HepG2 (cell line): ENCODE results near the gene FAM169A. TPM values are rescaled to one million over a fixed set of nuclear protein-coding genes. Genes with fewer than 3 reads are reported as not detected.

Experiments
- ATAC-seq: fragments of 200-7000 bp; cut with Tn5 transposase; 3 replicates; pipeline ENCODE4 v1.9.1; 2020; ENCODE audit warnings: mild to moderate bottlenecking, moderate library complexity
- BruUV-seq: library from RNA; stranded (reverse); fragments of 400-500 nt; replicated peaks from 2 replicates; lab custom pipeline; 2021; lab: Mats Ljungman, UMichigan
- CTCF ChIA-PET: fragments of 300-600 bp; formaldehyde crosslinking; extraction: SDS; loops from one replicate; lab custom pipeline; 2021; ENCODE audit warnings: low total read pairs, inconsistent platforms, low intra/inter-chr PET ratio; lab: Yijun Ruan, JAX
- POLR2A ChIA-PET: fragments of 350-600 bp; sonication (Branson Sonifier 250); formaldehyde crosslinking; loops from one replicate; lab custom pipeline; 2020; ENCODE audit warnings: antibody characterized with exemption, inconsistent platforms; lab: Yijun Ruan, JAX
- DNase-seq: peaks from one replicate; pipeline ENCODE4 v3.0.0-alpha.2; 2015; ENCODE audit warnings: low spot score
- FAIRE-seq: peaks from 3 replicates; lab custom pipeline; 2011; peaks lifted over from hg19 to GRCh38; lab: Jason Lieb, UNC
- H2AFZ ChIP-seq: one replicate; pipeline ENCODE4 v1.6.1; 2011; ENCODE audit warnings: low read length, inconsistent platforms
- H3K27ac ChIP-seq: fragments of 300-600 bp; 3 replicates; pipeline ENCODE4 v1.8.0; 2011; ENCODE audit warnings: mixed run types, mild to moderate bottlenecking, mixed read lengths, low read length, inconsistent platforms; ENCODE audit not compliant: insufficient read depth; ENCODE audit errors: extremely low read length
- H3K27me3 ChIP-seq, 2 experiments: fragments of 200-600 bp in 1 of 2; 2 replicates in 1 of 2; 3 replicates in 1 of 2; pipeline versions ENCODE4 v1.6.0 to v1.8.0; 2011; ENCODE audit warnings: low read length in 2 of 2, mild to moderate bottlenecking in 2 of 2, moderate library complexity in 2 of 2, inconsistent platforms in 1 of 2; ENCODE audit not compliant: insufficient read depth in 2 of 2, control insufficient read depth in 1 of 2
- H3K36me3 ChIP-seq, 2 experiments: fragments of 200-600 bp in 1 of 2; replicated peaks in 1 of 2; 2 replicates in 1 of 2; 3 replicates in 1 of 2; pipeline versions ENCODE4 v1.5.1 to v1.8.0; 2011; ENCODE audit warnings: low read length in 2 of 2, inconsistent platforms in 1 of 2; ENCODE audit not compliant: insufficient read depth in 2 of 2, control insufficient read depth in 1 of 2
- H3K4me1 ChIP-seq: 2 replicates; pipeline ENCODE4 v1.5.1; 2012; ENCODE audit warnings: low read length, inconsistent platforms; ENCODE audit not compliant: insufficient read depth
- H3K4me2 ChIP-seq: 2 replicates; pipeline ENCODE4 v1.6.0; 2011; ENCODE audit warnings: low read depth, low read length, inconsistent platforms
- H3K4me3 ChIP-seq, 3 experiments: fragments of 200-600 bp in 1 of 3; sonication (generic), shearing (Covaris generic) in 1 of 3; replicated peaks in 1 of 3; 2 replicates each; pipeline ENCODE4 v1.5.1; 2011 to 2016; ENCODE audit warnings: low read length in 3 of 3, inconsistent platforms in 2 of 3, low read depth in 2 of 3, mild to moderate bottlenecking in 2 of 3, control low read depth in 1 of 3, mixed read lengths in 1 of 3; ENCODE audit not compliant: insufficient read depth in 1 of 3
- H3K79me2 ChIP-seq: one replicate; pipeline ENCODE4 v1.6.1; 2011; ENCODE audit warnings: low read length, inconsistent platforms; ENCODE audit not compliant: insufficient read depth
- H3K9ac ChIP-seq: 2 replicates; pipeline ENCODE4 v1.6.0; 2011; ENCODE audit warnings: mild to moderate bottlenecking, low read depth, low read length, inconsistent platforms; ENCODE audit not compliant: insufficient read depth
- H3K9me3 ChIP-seq: 2 replicates; pipeline ENCODE4 v1.5.1; 2012; ENCODE audit warnings: mild to moderate bottlenecking, low read length
- H4K20me1 ChIP-seq: 2 replicates; pipeline ENCODE4 v1.6.0; 2011; ENCODE audit warnings: inconsistent platforms, mild to moderate bottlenecking, low read length, moderate library complexity; ENCODE audit not compliant: insufficient read depth
- BCL6 ChIP-seq: IDR thresholded peaks from 2 replicates; pipeline ENCODE4 v1.6.1; 2016; ENCODE audit warnings: missing genetic modification reagents, missing compliant biosample characterization
- HNF4A ChIP-seq: sonication (generic); formaldehyde crosslinking; IDR thresholded peaks from 2 replicates; pipeline ENCODE4 v1.4.0; 2020; ENCODE audit warnings: missing genetic modification reagents
- HNF4G ChIP-seq, 2 experiments: sonication (generic) in 1 of 2; formaldehyde crosslinking in 1 of 2; IDR thresholded peaks; 2 replicates each; pipeline versions ENCODE4 v1.4.0 to v1.6.1; 2011 to 2020; ENCODE audit warnings: borderline replicate concordance in 2 of 2, low read depth in 2 of 2, mild to moderate bottlenecking in 2 of 2, low read length in 1 of 2, missing genetic modification reagents in 1 of 2, moderate library complexity in 1 of 2
- KDM2A ChIP-seq: sonication (generic); formaldehyde crosslinking; IDR thresholded peaks from 2 replicates; pipeline ENCODE4 v1.4.0; 2020; ENCODE audit warnings: low read depth, missing genetic modification reagents, borderline replicate concordance
- KMT2B ChIP-seq: IDR thresholded peaks from 2 replicates; pipeline ENCODE4 v1.6.1; 2016; ENCODE audit warnings: missing genetic modification reagents, missing compliant biosample characterization
- MLLT10 ChIP-seq: sonication (generic); formaldehyde crosslinking; IDR thresholded peaks from 2 replicates; pipeline ENCODE4 v1.4.0; 2020; ENCODE audit warnings: missing genetic modification reagents
- U2AF2 ChIP-seq: fragments of 200-400 bp; formaldehyde crosslinking; IDR thresholded peaks from 2 replicates; pipeline ENCODE4 v1.6.1; 2017; ENCODE audit warnings: low read depth, mild to moderate bottlenecking, low read length
- ZNF431 ChIP-seq: sonication (generic); formaldehyde crosslinking; IDR thresholded peaks from 2 replicates; pipeline ENCODE4 v1.9.0; 2022; ENCODE audit warnings: missing genetic modification reagents, low read depth, mild to moderate bottlenecking, borderline replicate concordance
- WGBS: methylation state at CpG from one replicate; pipeline ENCODE4 v1.1.6; 2017; ENCODE audit warnings: low lambda C conversion rate; 5-methylcytosine and 5-hydroxymethylcytosine counted together
- in situ Hi-C: cut with HindIII; loops from 2 replicates; pipeline ENCODE4 v1.10.0; 2017; ENCODE audit warnings: low pct_unique_long_range_greater_than_20kb; ENCODE audit not compliant: extremely low pct_ligation_motif_present
- intact Hi-C: fragments of 100-400 bp; cut with micrococcal nuclease; formaldehyde crosslinking; loops from one replicate; pipeline ENCODE4 v1.10.0; 2022; ENCODE audit not compliant: unreplicated experiment
- polyA plus RNA-seq, 8 experiments: library from polyadenylated mRNA; depleted of rRNA in 3 of 8; stranded (reverse) in 7 of 8; unstranded in 1 of 8; fragments of >200 nt; fragmentation: Illumina TruSeq in 4 of 8; extraction: Trizol in 4 of 8; gene quantifications; 2 replicates each; pipeline versions ENCODE4 v1.2.1 to v1.2.3, GENCODE V29; 2011 to 2016; ENCODE audit warnings: low read depth in 4 of 8, missing spikeins in 1 of 8, mixed read lengths in 1 of 8; ENCODE audit not compliant: insufficient read depth in 1 of 8
- total RNA-seq, 5 experiments: library from RNA; depleted of rRNA; stranded (reverse); fragments of >200 nt; fragmentation: Illumina TruSeq; extraction: Trizol; gene quantifications; 2 replicates each; pipeline ENCODE4 v1.2.3, GENCODE V29; 2016; ENCODE audit warnings: low read depth in 1 of 5
- TF ChIP-seq, protein P1 (sequence below): sonication (generic); formaldehyde crosslinking; IDR thresholded peaks from 2 replicates; pipeline ENCODE4 v1.4.0; 2020; ENCODE audit warnings: missing genetic modification reagents, mild to moderate bottlenecking, borderline replicate concordance
- TF ChIP-seq, protein P2 (sequence below): sonication (generic); formaldehyde crosslinking; IDR thresholded peaks from 2 replicates; pipeline ENCODE4 v1.4.0; 2020; ENCODE audit warnings: mild to moderate bottlenecking, missing genetic modification reagents

Gene FAM169A
- total and polyA plus RNA-seq, 2 of the 13 experiments (the other 11 are each of a cell fraction or from before 2014, with no cell fraction given), result 21.1 to 110 TPM

DNA sequence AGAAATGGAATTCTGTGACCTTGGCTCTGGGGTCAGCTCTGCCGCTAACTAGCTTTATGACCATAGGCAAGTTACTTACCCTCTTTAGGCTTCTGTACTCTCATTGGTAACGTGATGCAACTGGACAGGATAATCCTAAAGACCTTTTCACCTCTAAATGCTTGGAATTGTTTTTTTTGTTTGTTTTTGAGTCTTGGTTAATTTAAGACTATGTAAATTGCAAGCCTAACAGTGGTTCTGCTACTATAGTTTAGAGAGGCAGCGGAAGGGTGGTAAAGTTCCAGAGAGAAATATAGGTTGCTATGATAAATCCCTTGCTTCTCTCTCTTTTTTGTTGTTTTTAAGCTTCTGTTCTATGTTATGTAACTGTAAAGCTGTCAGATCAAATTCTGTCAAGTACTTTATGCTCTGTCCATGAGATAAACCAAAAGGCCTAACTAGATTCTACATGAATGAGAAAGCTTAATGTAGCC, 17.6 kb downstream of the FAM169A start (continued):
- TF ChIP-seq, protein P1, sequence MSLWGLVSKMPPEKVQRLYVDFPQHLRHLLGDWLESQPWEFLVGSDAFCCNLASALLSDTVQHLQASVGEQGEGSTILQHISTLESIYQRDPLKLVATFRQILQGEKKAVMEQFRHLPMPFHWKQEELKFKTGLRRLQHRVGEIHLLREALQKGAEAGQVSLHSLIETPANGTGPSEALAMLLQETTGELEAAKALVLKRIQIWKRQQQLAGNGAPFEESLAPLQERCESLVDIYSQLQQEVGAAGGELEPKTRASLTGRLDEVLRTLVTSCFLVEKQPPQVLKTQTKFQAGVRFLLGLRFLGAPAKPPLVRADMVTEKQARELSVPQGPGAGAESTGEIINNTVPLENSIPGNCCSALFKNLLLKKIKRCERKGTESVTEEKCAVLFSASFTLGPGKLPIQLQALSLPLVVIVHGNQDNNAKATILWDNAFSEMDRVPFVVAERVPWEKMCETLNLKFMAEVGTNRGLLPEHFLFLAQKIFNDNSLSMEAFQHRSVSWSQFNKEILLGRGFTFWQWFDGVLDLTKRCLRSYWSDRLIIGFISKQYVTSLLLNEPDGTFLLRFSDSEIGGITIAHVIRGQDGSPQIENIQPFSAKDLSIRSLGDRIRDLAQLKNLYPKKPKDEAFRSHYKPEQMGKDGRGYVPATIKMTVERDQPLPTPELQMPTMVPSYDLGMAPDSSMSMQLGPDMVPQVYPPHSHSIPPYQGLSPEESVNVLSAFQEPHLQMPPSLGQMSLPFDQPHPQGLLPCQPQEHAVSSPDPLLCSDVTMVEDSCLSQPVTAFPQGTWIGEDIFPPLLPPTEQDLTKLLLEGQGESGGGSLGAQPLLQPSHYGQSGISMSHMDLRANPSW, result no peak
- TF ChIP-seq HNF4A (CRISPR knock-in tag), result peak; percentile 52
- peak; percentile 69 for TF ChIP-seq BCL6 (CRISPR knock-in tag)

DNA sequence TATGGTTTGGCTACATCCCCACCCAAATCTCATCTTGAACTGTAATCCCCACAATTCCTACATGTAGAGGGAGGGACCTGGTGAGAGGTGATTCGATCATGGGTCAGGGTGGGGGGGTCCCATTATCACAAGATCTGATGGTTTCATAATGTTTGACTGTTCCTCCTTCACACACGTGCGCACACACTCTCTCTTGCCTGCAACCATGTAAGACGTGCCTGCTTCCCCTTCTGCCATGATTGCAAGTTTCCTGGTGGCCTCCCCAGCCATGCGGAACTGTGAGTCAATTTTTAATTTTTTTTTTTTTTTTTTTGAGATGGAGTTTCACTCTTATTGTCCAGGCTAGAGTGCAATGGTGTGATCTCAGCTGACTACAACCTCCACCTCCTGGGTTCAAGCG, 27.0 kb downstream of the FAM169A start:
- BruUV-seq, result no TSS peak
- Histone ChIP-seq H3K79me2 (peaks cover 42% of the 10 kb centered on the region), H3K27ac (no peak overlapping the region), H3K4me1 (peaks cover 50% of the 10 kb centered on the region), H3K4me2 (no peak overlapping the region), H3K9ac (no peak overlapping the region), H3K36me3 (peaks cover 7 to 49% of the 10 kb centered on the region in 2 experiments), H3K9me3 (no peaks in the 10 kb centered on the region), H3K4me3 (no peak overlapping the region), H2AFZ (no peak overlapping the region), H4K20me1 (peaks cover 6% of the 10 kb centered on the region; the same call in 1 of the 2 replicates), H3K27me3 (no peaks in the 10 kb centered on the region)
- ATAC-seq (no peak), FAIRE-seq (no peak), DNase-seq (no peak)
- intact Hi-C loops, result no loop called here
- 96% methylated on average over 6 of the region's 6 CpGs for WGBS
- POLR2A ChIA-PET, result no interaction called here
- CTCF ChIA-PET, result no interaction called here
- in situ Hi-C loops, result no loop called here
- TF ChIP-seq HNF4G (IDR thresholded peaks at IDR 0.05; ENCODE audit: borderline replicate concordance, low read depth, low read length) (no peak), HNF4G (CRISPR knock-in tag; IDR thresholded peaks at IDR 0.05; ENCODE audit: borderline replicate concordance, low read depth) (no peak), ZNF431 (CRISPR knock-in tag) (no peak), KDM2A (CRISPR knock-in tag) (no peak), MLLT10 (CRISPR knock-in tag) (no peak), KMT2B (CRISPR knock-in tag) (no peak), U2AF2 (no peak)
- TF ChIP-seq, protein P2, sequence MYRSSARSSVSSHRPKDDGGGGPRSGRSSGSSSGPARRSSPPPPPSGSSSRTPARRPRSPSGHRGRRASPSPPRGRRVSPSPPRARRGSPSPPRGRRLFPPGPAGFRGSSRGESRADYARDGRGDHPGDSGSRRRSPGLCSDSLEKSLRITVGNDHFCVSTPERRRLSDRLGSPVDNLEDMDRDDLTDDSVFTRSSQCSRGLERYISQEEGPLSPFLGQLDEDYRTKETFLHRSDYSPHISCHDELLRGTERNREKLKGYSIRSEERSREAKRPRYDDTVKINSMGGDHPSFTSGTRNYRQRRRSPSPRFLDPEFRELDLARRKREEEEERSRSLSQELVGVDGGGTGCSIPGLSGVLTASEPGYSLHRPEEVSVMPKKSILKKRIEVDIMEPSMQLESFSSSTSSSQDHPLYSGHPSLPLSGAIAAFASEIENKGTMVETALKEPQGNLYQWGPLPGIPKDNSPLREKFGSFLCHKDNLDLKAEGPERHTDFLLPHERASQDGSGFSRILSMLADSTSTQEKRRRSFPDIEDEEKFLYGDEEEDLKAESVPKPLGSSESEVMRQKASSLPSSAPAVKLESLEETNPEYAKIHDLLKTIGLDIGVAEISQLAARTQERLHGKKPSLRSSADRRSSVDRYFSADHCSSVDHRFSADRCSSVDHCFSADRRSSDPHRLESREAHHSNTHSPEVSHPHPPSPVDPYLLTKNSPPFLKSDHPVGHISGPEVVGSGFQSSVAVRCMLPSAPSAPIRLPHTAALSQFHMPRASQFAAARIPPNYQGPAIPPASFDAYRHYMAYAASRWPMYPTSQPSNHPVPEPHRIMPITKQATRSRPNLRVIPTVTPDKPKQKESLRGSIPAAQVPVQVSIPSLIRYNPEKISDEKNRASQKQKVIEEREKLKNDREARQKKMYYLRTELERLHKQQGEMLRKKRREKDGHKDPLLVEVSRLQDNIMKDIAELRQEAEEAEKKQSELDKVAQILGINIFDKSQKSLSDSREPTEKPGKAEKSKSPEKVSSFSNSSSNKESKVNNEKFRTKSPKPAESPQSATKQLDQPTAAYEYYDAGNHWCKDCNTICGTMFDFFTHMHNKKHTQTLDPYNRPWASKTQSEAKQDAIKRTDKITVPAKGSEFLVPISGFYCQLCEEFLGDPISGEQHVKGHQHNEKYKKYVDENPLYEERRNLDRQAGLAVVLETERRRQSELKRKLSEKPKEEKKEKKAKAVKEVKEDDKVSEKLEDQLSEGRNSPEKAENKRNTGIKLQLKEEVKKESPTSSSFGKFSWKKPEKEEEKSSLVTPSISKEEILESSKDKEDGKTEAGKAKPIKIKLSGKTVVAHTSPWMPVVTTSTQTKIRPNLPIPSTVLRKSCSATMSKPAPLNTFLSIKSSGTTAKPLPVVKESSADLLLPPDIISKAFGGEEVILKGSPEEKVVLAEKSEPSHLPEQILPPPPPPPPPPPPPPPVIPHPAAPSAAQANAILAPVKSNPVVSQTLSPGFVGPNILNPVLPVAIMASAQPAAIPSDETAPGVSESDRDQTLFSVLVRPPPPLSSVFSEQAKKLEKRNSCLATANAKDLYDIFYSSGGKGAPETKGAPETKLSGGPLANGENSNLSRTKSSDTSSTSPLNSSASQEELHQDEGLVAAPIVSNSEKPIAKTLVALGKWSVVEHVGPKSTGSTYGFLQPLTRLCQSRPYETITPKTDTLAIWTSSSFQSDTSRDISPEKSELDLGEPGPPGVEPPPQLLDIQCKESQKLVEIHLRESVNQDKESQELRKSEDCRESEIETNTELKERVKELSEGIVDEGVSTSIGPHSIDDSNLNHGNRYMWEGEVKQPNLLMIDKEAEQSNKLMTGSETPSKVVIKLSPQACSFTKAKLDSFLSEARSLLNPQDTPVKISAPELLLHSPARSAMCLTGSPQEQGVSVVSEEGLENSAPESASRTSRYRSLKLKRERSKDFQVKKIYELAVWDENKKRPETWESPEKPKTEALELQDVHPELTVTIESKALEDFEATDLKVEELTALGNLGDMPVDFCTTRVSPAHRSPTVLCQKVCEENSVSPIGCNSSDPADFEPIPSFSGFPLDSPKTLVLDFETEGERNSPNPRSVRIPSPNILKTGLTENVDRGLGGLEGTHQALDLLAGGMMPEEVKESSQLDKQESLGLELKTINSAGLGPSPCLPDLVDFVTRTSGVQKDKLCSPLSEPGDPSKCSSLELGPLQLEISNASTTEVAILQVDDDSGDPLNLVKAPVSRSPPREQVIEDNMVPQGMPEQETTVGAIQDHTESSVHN, result no peak
